ENCODE measurements around the gene SRP54. TPM values are rescaled to one million over a fixed set of nuclear protein-coding genes. Genes with fewer than 3 reads are reported as not detected.

The SRP54 gene
- total and polyA plus RNA-seq, 2 of the 8 experiments (the other 6 are each of a cell fraction or from before 2014, with no cell fraction given) = 19.7 to 60.0 TPM

GRCh38 chr14:34965912-34966311 is 16.9 kb upstream of the SRP54 start:
- H2AK5ac ChIP-seq (ENCODE audit: low read depth, low read length) = no peak overlapping the region
- H4K91ac ChIP-seq (replicated peaks; ENCODE audit: insufficient read length, low read length) = no peak overlapping the region
- no peak overlapping the region for H3K4me2 ChIP-seq (ENCODE audit: insufficient read depth in 1 of 2, low read depth in 2 of 2, low read length in 2 of 2)
- peaks cover 0 to 1% of the 10 kb centered on the region in 2 experiments for H4K20me1 ChIP-seq (replicated peaks in 1 of 2; ENCODE audit: control insufficient read depth in 1 of 2, insufficient read depth in 2 of 2, low read length in 2 of 2)
- H3K14ac ChIP-seq (ENCODE audit: insufficient read length) = no peak overlapping the region
- H2BK15ac ChIP-seq (ENCODE audit: low read length) = no peak overlapping the region
- H2AFZ ChIP-seq (ENCODE audit: low read length) = no peak overlapping the region
- H3K9ac ChIP-seq (replicated peaks in 1 of 4; ENCODE audit: extremely low read depth in 1 of 4, low read depth in 3 of 4, low read length in 3 of 4) = no peak overlapping the region
- no peak overlapping the region for H3K4ac ChIP-seq (replicated peaks; ENCODE audit: insufficient read length, low read depth, low read length)
- DNase-seq (ENCODE audit: low read depth in 1 of 2, low spot score in 2 of 2) (no peak), FAIRE-seq (no peak)
- WGBS, 2 experiments (ENCODE audit: extremely low coverage in 1 of 2, insufficient coverage in 1 of 2, insufficient read length in 1 of 2, insufficient replicate concordance in 2 of 2, low coverage in 1 of 2, low lambda C conversion rate in 2 of 2, missing lambda C conversion rate in 1 of 2) = 86% methylated on average over 4 of the region's 4 CpGs; no CpG with 5 or more reads in 1 of the 2 experiments
- no peak overlapping the region for H3K23ac ChIP-seq (ENCODE audit: insufficient read length)
- H3K79me2 ChIP-seq (ENCODE audit: control insufficient read depth in 1 of 2, insufficient read depth in 2 of 2, low read length in 2 of 2) = no peaks in the 10 kb centered on the region; a peak in 1 of 4 replicates
- no peak overlapping the region for H3K18ac ChIP-seq (ENCODE audit: extremely low read depth, low read length)
- H3K9me3 ChIP-seq (ENCODE audit: insufficient read depth in 2 of 2, low read depth in 1 of 2, low read length in 1 of 2) = no peaks in the 10 kb centered on the region
- ChIA-PET CTCF (ENCODE audit: partially characterized antibody) (no interaction called here), POLR2A (ENCODE audit: partially characterized antibody) (no interaction called here)
- H3K23me2 ChIP-seq (ENCODE audit: low read depth, low read length) = no peaks in the 10 kb centered on the region
- no peak overlapping the region for H2BK120ac ChIP-seq (replicated peaks; ENCODE audit: low read depth, low read length)
- H3K27me3 ChIP-seq (replicated peaks in 1 of 4; ENCODE audit: control insufficient read depth in 3 of 4, extremely low read depth in 1 of 4, insufficient read depth in 3 of 4, low read length in 3 of 4) = no peaks in the 10 kb centered on the region
- H2BK20ac ChIP-seq (ENCODE audit: low read length) = no peak overlapping the region
- H3K27ac ChIP-seq (ENCODE audit: low read depth, low read length) = no peak overlapping the region
- H4K5ac ChIP-seq (ENCODE audit: insufficient read length, low read depth, low read length) = no peak overlapping the region
- no peaks in the 10 kb centered on the region for H3K79me1 ChIP-seq (ENCODE audit: low read depth, low read length)
- no peak overlapping the region for H4K8ac ChIP-seq (ENCODE audit: extremely low read depth, insufficient read depth, low read length)
- H3K36me3 ChIP-seq (ENCODE audit: control insufficient read depth in 2 of 4, insufficient read depth in 4 of 4, low read length in 3 of 4) = peaks cover 0 to 16% (median 5%) of the 10 kb centered on the region in 4 experiments; a peak in 3 of 8 replicates
- no peaks in the 10 kb centered on the region for H3K4me1 ChIP-seq (replicated peaks in 1 of 4; ENCODE audit: control insufficient read depth in 3 of 4, insufficient read depth in 4 of 4, low read length in 3 of 4)
- no peak overlapping the region for H3K4me3 ChIP-seq (ENCODE audit: extremely low read depth in 1 of 4, insufficient read depth in 2 of 4, low read depth in 3 of 4, low read length in 4 of 4)
- no peak overlapping the region for H3K56ac ChIP-seq (replicated peaks; ENCODE audit: insufficient read length, low read depth, low read length)
- H2BK5ac ChIP-seq (ENCODE audit: low read depth, low read length) = no peak overlapping the region
- H2BK12ac ChIP-seq (ENCODE audit: low read depth, low read length) = no peak overlapping the region
- TF ChIP-seq HDAC2 (IDR thresholded peaks at IDR 0.05; ENCODE audit: borderline replicate concordance in 1 of 2, low read depth in 2 of 2, low read length in 2 of 2) = no peak
- no peak for TF ChIP-seq SRF (IDR thresholded peaks at IDR 0.05; ENCODE audit: low read depth, low read length)
- TF ChIP-seq JUN (IDR thresholded peaks at IDR 0.05; ENCODE audit: low read depth, low read length) = no peak
- TF ChIP-seq, protein P1, sequence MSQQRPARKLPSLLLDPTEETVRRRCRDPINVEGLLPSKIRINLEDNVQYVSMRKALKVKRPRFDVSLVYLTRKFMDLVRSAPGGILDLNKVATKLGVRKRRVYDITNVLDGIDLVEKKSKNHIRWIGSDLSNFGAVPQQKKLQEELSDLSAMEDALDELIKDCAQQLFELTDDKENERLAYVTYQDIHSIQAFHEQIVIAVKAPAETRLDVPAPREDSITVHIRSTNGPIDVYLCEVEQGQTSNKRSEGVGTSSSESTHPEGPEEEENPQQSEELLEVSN (IDR thresholded peaks at IDR 0.05) = no peak
- TF ChIP-seq RXRA (IDR thresholded peaks at IDR 0.05; ENCODE audit: insufficient read depth, low read depth, low read length) = no peak
- no peak for TF ChIP-seq CEBPB (IDR thresholded peaks at IDR 0.05; ENCODE audit: low read depth, low read length)
- TF ChIP-seq ASH2L (IDR thresholded peaks at IDR 0.05; ENCODE audit: low read length) = no peak
- no peak for TF ChIP-seq KDM5A (IDR thresholded peaks at IDR 0.05; ENCODE audit: low read length)
- no peak for TF ChIP-seq RFX5 (IDR thresholded peaks at IDR 0.05; ENCODE audit: borderline replicate concordance, low read depth, low read length)
- no peak for TF ChIP-seq ATF2 (IDR thresholded peaks at IDR 0.05; ENCODE audit: low read length)
- TF ChIP-seq FOSL1 (IDR thresholded peaks at IDR 0.05; ENCODE audit: insufficient read depth, low read depth, low read length) = no peak
- no peak for TF ChIP-seq CHD1 (IDR thresholded peaks at IDR 0.05; ENCODE audit: low read depth, low read length)
- no peak for TF ChIP-seq CBX5 (IDR thresholded peaks at IDR 0.05; ENCODE audit: low read depth, low read length)

Measured in H1 (cell line).